Heart right ventricle (tissue), 16 donors: ENCODE measurements around the gene SEMA7A. TPM values are rescaled to one million over a fixed set of nuclear protein-coding genes. Genes with fewer than 3 reads are reported as not detected.

Experiments
- ATAC-seq, 8 donors: fragments of 200-7000 bp; cut with Tn5 transposase; one replicate each; pipeline ENCODE4 v1.9.1; 2020; ENCODE audit warnings: mild to moderate bottlenecking in 8 of 8, moderate library complexity in 8 of 8, moderate number of reproducible peaks in 1 of 8
- DNase-seq, 2 donors: peaks; one replicate each; pipeline ENCODE4 v3.0.0-alpha.2; 2020
- H3K27ac ChIP-seq, 10 donors: fragments of 200-600 bp; sonication (generic) in 2 of 10; one replicate each; pipeline versions ENCODE4 v1.5.0 to v1.8.0; 2020 to 2022; ENCODE audit warnings: mild to moderate bottlenecking in 3 of 10
- H3K27me3 ChIP-seq, 7 donors: fragments of 200-600 bp; one replicate each; pipeline ENCODE4 v1.8.0; 2021 to 2022; ENCODE audit warnings: mild to moderate bottlenecking in 2 of 7
- H3K36me3 ChIP-seq, 9 donors: fragments of 200-600 bp; sonication (generic) in 1 of 9; one replicate each; pipeline versions ENCODE4 v1.5.0 to v1.8.0; 2020 to 2022; ENCODE audit warnings: mild to moderate bottlenecking in 2 of 9
- H3K4me1 ChIP-seq, 9 donors: fragments of 200-600 bp; sonication (generic) in 1 of 9; one replicate each; pipeline versions ENCODE4 v1.5.0 to v1.8.0; 2020 to 2022; ENCODE audit warnings: mild to moderate bottlenecking in 4 of 9
- H3K4me3 ChIP-seq, 10 donors: fragments of 200-600 bp; sonication (generic) in 2 of 10; one replicate each; pipeline versions ENCODE4 v1.5.0 to v1.8.0; 2020 to 2022; ENCODE audit warnings: mild to moderate bottlenecking in 7 of 10, moderate library complexity in 2 of 10
- H3K9me3 ChIP-seq, 11 donors: fragments of 200-600 bp in 10 of 11; sonication (generic) in 2 of 11; one replicate each; pipeline versions ENCODE4 v1.5.0 to v1.8.0; 2013 to 2022; ENCODE audit warnings: mild to moderate bottlenecking in 2 of 11, control low read depth in 1 of 11, moderate library complexity in 1 of 11
- WGBS, 2 donors: extraction: QIAGEN DNeasy Blood & Tissue Kit; methylation state at CpG; one replicate each; pipeline ENCODE4 v1.1.7; 2013; ENCODE audit warnings: inconsistent platforms in 1 of 2; 5-methylcytosine and 5-hydroxymethylcytosine counted together
- intact Hi-C, 10 donors: fragments of 100-400 bp; cut with DNase I; formaldehyde crosslinking; loops; one replicate each; pipeline versions ENCODE4 v1.11.1 to v1.14.2; 2022
- polyA plus RNA-seq, 2 donors: library from polyadenylated mRNA; stranded (reverse); fragments of 200-250 nt; gene quantifications; one replicate each; pipeline ENCODE4 v1.2.3, GENCODE V29; 2013
- total RNA-seq, 10 donors: library from RNA; stranded (reverse); fragmentation: NEBNext Ultra II Directional in 3 of 10; extraction: Animal tissue kit (Norgen Biotek cat#: 25700) in 3 of 10; gene quantifications; one replicate each; pipeline versions ENCODE4 v1.2.1 to v1.2.4, GENCODE V29; 2021 to 2023
- TF ChIP-seq, protein P1 (sequence below), 9 donors: fragments of 200-600 bp; sonication (generic) in 2 of 9; IDR thresholded peaks; one replicate each; pipeline versions ENCODE4 v1.5.0 to v1.8.0; 2021 to 2022; ENCODE audit warnings: antibody characterized with exemption in 9 of 9, mild to moderate bottlenecking in 5 of 9, moderate library complexity in 1 of 9
- donor health status: Arrhythmogenic right ventricular cardiomyopathy.
- donor health status: ischemic (EF 13 %, LVEDD 7.1; RV severe dilation, severe dysfunction).
- donor health status: healthy with polysubstance abuse.
- donor health status: DM: no; HTN: yes; CAD: no.
- donor health status: DM: no; HTN: no; CAD: no.
- donor health status: ischemic (EF 25% LVEDD 6.9; RV normal size, moderate dysfunction).
- donor health status: ischemic (EF 25% LVEDD 5.7; RV mildly dilated, moderate dysfunction).
- donor health status: healthy.
- donor health status: DM: yes; HTN: yes; CAD: no.
- donor health status: Ischemic cardiomyopathy.
- donor health status: ischemic (EF 35%, LVEDD 5.7; RV mildly dilated, moderate dysfunction).
- donor health status: nonischemic (EF 11% LVEDD 7.7; RV severe dilation, severe dysfunction).
- donor health status: DM: yes; HTN: yes; CAD: no.
- donor health status: PGD.
- donor health status: ischemic (EF 29% LVEDD 5.4; RV normal size, mild dysfunction).
- donor health status: nonischemic (EF 23%, LVEDD 6.1; RV moderate dilation, normal function).

SEMA7A gene
- total and polyA plus RNA-seq, 12 donors = 0.59 to 5.1 (median 1.6) TPM

DNA sequence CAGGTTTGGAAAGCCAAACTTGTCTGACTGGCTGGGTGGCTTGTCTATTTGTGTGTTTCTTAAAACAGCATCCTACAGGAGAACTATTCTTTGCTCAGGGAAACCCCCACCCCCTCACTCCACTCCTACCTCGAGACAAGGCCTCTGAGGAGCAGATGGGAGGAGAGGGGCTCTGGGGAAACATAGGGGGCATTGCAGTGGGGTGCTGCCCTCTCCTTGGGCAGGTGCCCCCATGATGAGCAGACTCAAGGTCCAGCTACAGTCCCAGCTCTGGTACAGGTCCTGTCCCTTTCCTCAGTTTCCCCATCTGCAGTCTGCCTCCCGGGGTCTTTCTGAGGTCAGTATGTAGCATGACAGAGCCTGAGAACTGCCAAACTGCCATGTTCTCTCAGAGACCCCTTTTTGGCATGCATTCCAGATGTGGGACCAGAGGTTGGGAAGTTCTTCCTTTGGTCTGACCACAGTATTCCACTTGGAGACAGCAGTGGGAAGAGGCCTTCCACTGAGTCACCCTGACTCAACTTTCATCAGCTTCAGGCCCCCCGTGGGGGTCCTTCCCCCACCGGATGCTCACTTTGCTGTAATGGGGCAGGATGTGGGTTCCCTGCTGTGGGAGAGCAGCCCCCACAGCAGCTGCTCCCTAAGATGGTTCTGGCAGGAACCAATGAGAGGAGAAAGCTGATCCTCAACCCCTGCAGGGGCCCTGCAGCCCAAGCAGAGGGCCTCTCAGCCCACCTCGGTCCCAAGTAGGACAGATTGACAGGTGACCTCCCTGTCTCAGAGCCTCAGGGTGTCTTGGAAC lies 34.0 kb downstream of the SEMA7A start:
- 42 to 50% methylated on average over 5 of the region's 5 CpGs for WGBS, 2 donors
- no peak for DNase-seq
- H3K4me1 ChIP-seq = peaks cover 2 to 59% (median 12%) of the 10 kb centered on the region in 9 donors

DNA sequence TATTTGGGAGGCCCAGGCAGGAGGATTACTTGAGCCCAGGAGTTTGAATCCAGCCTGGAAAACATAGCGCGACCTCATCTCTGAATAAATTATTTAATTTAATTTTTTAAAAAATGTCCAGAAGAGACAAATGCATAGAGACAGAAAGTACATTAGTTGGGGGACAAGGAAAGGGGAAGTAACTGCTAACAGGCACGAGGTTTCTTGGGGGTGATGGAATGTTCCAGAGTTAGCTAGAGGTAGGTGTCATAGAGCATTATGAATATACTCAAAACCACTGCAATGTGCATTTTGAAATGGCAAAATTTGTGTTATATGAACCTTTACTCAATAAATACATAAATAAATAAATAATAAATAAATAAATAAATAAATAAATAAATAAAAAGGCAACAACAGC lies 34.7 kb downstream of the SEMA7A start:
- Histone ChIP-seq H3K36me3 (no peaks in the 10 kb centered on the region), H3K27ac (no peak overlapping the region), H3K4me1 (peaks cover 2 to 55% (median 11%) of the 10 kb centered on the region in 9 donors), H3K9me3 (no peaks in the 10 kb centered on the region), H3K4me3 (no peak overlapping the region), H3K27me3 (peaks cover 0 to 20% (median 0%) of the 10 kb centered on the region in 7 donors)
- ATAC-seq (no peak), DNase-seq (no peak)
- WGBS, 2 donors = 94 to 99% methylated on average over 3 of the region's 3 CpGs
- intact Hi-C loops = no loop called here
- TF ChIP-seq, protein P1, sequence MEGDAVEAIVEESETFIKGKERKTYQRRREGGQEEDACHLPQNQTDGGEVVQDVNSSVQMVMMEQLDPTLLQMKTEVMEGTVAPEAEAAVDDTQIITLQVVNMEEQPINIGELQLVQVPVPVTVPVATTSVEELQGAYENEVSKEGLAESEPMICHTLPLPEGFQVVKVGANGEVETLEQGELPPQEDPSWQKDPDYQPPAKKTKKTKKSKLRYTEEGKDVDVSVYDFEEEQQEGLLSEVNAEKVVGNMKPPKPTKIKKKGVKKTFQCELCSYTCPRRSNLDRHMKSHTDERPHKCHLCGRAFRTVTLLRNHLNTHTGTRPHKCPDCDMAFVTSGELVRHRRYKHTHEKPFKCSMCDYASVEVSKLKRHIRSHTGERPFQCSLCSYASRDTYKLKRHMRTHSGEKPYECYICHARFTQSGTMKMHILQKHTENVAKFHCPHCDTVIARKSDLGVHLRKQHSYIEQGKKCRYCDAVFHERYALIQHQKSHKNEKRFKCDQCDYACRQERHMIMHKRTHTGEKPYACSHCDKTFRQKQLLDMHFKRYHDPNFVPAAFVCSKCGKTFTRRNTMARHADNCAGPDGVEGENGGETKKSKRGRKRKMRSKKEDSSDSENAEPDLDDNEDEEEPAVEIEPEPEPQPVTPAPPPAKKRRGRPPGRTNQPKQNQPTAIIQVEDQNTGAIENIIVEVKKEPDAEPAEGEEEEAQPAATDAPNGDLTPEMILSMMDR (IDR thresholded peaks at IDR 0.05) = no peak

More for the DNA sequence above, 34.0 kb downstream of the SEMA7A start:
- no peak for ATAC-seq
- H3K4me3 ChIP-seq = no peak overlapping the region
- TF ChIP-seq, protein P1 (IDR thresholded peaks at IDR 0.05) = no peak
- H3K36me3 ChIP-seq = no peaks in the 10 kb centered on the region
- H3K9me3 ChIP-seq = no peaks in the 10 kb centered on the region
- intact Hi-C loops = no loop called here
- peak overlapping the region in 1 of 10 donors; percentile 68 for H3K27ac ChIP-seq
- peaks cover 0 to 20% (median 0%) of the 10 kb centered on the region in 7 donors for H3K27me3 ChIP-seq

DNA sequence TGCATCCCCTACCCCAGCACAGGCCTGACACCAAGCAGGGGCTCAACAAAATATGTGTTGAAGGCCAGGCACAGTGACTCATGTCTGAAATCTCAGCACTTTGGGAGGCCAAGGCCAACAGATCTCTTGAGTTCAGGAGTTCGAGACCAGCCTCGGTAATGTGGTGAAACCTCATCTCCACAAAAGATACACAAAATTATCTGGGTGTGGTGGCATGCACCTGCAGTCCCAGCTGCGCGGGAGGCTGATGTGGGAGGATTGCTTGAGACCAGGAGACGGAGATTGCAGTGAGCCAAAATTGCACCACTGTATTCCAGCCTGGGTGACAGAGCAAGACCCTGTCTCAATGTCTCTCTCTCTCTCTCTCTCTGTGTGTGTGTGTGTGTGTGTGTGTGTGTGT lies 35.6 kb downstream of the SEMA7A start:
- peaks cover 0 to 46% (median 3%) of the 10 kb centered on the region in 9 donors for H3K4me1 ChIP-seq
- H3K36me3 ChIP-seq = no peaks in the 10 kb centered on the region
- no peak for ATAC-seq
- DNase-seq = no peak
- intact Hi-C loops = no loop called here
- no peaks in the 10 kb centered on the region for H3K9me3 ChIP-seq
- no peak overlapping the region for H3K4me3 ChIP-seq
- no peak overlapping the region for H3K27ac ChIP-seq
- TF ChIP-seq, protein P1 (IDR thresholded peaks at IDR 0.05) = no peak
- 95 to 97% methylated on average over 5 of the region's 5 CpGs for WGBS, 2 donors
- peaks cover 0 to 20% (median 0%) of the 10 kb centered on the region in 7 donors for H3K27me3 ChIP-seq

DNA sequence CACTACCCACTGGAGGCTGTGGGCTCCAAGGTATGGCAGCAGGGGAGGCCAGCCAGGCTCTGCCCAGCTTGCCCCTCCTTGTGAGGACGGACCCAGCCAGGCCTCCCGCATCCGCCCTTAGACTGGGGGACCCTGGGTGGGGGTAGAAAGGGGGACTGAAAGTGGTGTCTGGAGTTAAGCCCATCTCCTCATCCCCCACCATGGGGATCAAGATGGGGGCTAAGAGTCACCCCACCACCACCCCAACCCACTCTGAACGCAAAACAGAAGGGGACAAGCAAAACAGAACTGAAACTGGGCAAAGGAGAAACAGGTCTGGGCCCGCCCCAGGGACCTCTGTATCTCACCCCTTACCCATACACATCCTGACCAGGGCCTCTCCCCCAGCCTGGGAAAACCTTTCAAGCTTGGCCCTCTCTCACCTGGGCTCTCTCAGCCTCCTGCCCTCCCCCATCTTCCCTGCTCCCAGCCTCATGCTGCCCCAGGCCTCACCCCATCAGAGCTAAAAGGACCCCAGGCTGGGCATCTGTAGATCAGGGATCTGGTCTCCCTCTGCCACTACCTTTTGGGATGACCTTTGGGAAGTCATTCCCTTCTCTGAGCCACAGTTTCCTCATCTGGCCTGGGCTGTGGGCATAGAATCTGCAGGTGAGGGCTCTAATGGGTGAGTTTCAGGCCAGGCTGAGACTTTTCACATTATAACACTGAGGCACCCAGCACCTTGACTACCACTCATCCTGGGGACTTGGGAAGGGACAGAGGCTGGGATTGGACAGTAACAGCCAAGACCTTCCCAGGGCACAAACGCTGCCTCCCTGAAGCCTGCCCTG lies 36.3 kb downstream of the SEMA7A start:
- Histone ChIP-seq H3K9me3 (no peaks in the 10 kb centered on the region), H3K27me3 (peaks cover 0 to 20% (median 0%) of the 10 kb centered on the region in 7 donors), H3K27ac (no peak overlapping the region), H3K36me3 (no peaks in the 10 kb centered on the region), H3K4me3 (no peak overlapping the region), H3K4me1 (peaks cover 0 to 38% (median 0%) of the 10 kb centered on the region in 9 donors)
- intact Hi-C loops = no loop called here
- ATAC-seq (no peak), DNase-seq (no peak)
- TF ChIP-seq, protein P1 (IDR thresholded peaks at IDR 0.05) = no peak
- 91 to 93% methylated on average over 6 of the region's 6 CpGs for WGBS, 2 donors
